ENCODE measurements around the gene GBA2.

GRCh38 chr9:35723908-35724307 is 25.1 kb downstream of the GBA2 start:
- TF ChIP-seq POLR2AphosphoS5 (IDR thresholded peaks at IDR 0.05) (no peak), CTCF (IDR thresholded peaks at IDR 0.05) (no peak), EP300 (IDR thresholded peaks at IDR 0.05) (no peak)
